ENCODE data around the gene ARID1A. TPM values are rescaled to one million over a fixed set of nuclear protein-coding genes. Genes with fewer than 3 reads are reported as not detected.

ARID1A gene
- total and polyA plus RNA-seq, 9 of the 15 experiments (the other 6 are each of a cell fraction or from before 2014, with no cell fraction given) = 8.3 to 88.3 (median 22.5) TPM

DNA sequence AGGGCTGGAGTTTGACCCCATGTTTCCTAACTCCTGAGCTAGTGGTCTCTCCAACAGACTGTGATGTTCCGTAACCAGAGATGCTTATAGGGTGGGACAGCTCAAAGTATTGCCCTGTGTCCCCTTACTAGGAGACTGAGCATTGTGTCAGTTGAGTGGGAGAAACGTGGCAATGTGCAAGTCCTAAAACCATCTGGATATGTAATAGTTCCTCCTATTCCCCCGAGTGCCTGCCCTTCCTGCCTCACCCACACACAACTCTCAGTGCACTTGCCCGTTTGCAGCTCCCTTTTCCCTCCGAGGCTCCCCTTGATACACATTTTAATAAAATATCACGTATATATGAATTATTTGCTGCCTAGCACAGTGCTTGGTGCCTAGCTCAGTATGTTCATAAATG lies 95.3 kb downstream of the ARID1A start (continued):
- TF ChIP-seq, protein P1, sequence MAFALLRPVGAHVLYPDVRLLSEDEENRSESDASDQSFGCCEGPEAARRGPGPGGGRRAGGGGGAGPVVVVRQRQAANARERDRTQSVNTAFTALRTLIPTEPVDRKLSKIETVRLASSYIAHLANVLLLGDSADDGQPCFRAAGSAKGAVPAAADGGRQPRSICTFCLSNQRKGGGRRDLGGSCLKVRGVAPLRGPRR (CRISPR knock-in tag; IDR thresholded peaks at IDR 0.05) = 0 out of 2 replicates have a peak, but pooled peaks have one; percentile 57
- 0 out of 2 replicates have a peak, but pooled peaks have one; percentile 31 for TF ChIP-seq ZNF431 (CRISPR knock-in tag; IDR thresholded peaks at IDR 0.05)

DNA sequence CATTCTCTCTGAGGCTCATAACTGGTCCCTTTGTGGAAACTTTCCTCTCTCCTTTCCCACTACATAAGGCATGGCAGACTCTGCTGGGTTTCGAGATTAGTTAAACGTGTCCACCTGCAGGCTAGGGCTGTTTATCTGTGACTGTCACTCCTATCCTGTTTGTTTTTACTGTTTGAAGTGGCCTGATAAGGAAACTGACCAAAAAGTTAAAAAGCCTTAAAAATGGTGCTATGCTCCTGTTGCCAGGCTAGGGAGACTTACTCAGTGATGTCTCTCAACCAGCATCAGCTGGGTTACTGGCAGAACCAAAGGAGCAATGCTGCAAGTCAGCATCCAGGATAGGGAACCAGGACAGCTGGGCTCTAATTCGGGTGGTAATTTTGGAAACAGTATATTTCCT lies 95.8 kb downstream of the ARID1A start:
- Histone ChIP-seq H2AFZ (ENCODE audit: low read depth, low read length) (no peak overlapping the region), H3K36me3 (ENCODE audit: control insufficient read depth, insufficient read depth, low read length) (peaks cover 13% of the 10 kb centered on the region; the same call in 1 of the 3 replicates), H3K4me1 (replicated peaks in 1 of 2; ENCODE audit: control insufficient read depth in 2 of 2, insufficient read depth in 2 of 2, low read length in 2 of 2) (peaks cover 32 to 50% of the 10 kb centered on the region in 2 experiments), H3K27ac (ENCODE audit: extremely low read depth, low read depth, low read length) (peak overlapping the region; percentile 29; the same call in 2 of the 3 replicates), H3K4me3 (no peak overlapping the region), H3K4me2 (ENCODE audit: insufficient read depth, low read length) (peak overlapping the region; percentile 49), H3K79me2 (ENCODE audit: control insufficient read depth, insufficient read depth, low read length) (peaks cover 32% of the 10 kb centered on the region), H4K20me1 (replicated peaks; ENCODE audit: control insufficient read depth, insufficient read depth, low read length) (no peaks in the 10 kb centered on the region), H3K9me1 (ENCODE audit: control insufficient read depth, insufficient read depth, low read length) (no peaks in the 10 kb centered on the region), H3K9me3 (replicated peaks; ENCODE audit: control insufficient read depth, insufficient read depth, low read depth, low read length) (no peaks in the 10 kb centered on the region), H3K9ac (ENCODE audit: insufficient read depth in 1 of 2, low read depth in 2 of 2, low read length in 2 of 2) (peak overlapping the region in 1 of 2 experiments; percentile 21; a peak in 1 of 4 replicates), H3K27me3 (ENCODE audit: control insufficient read depth in 2 of 2, insufficient read depth in 2 of 2, low read length in 2 of 2) (no peaks in the 10 kb centered on the region)
- in situ Hi-C loops (cut with MboI) (no loop called here), intact Hi-C loops (cut with micrococcal nuclease) (loop anchor here (5.0 kb wide), 1 partner anchor 86 kb away; no protein-coding TSS in a partner anchor)
- DNase-seq (ENCODE audit: extremely low read depth in 1 of 4, low spot score in 3 of 4) (peak in 2 of 4 experiments; percentile 87 to 91), ATAC-seq (peak; percentile 8), FAIRE-seq (peak; percentile 92)
- CTCF ChIA-PET (ENCODE audit: low intra/inter-chr PET ratio) = interaction anchor here (5.0 kb wide), 1 partner anchor 189 kb away, joined by 80 read pairs; no protein-coding TSS in a partner anchor
- POLR2A ChIA-PET = interaction anchor here (0.6 to 9.2 kb wide), 7 partner anchors 8 to 1791 kb away, joined by 3 to 112 read pairs (median 3); partner anchors contain the start of gene ARID1A
- 4% methylated on average over 3 of the region's 3 CpGs for WGBS (ENCODE audit: insufficient coverage, low coverage, missing lambda C conversion rate)
- BruUV-seq (replicated peaks) = no TSS peak
- TF ChIP-seq MYC (IDR thresholded peaks at IDR 0.05; ENCODE audit: low read depth, low read length) = peak; percentile 85
- no peak for TF ChIP-seq MYC (CRISPR knock-in tag; IDR thresholded peaks at IDR 0.05; ENCODE audit: borderline replicate concordance, low read depth)
- peak; percentile 94 for TF ChIP-seq SOX6 (IDR thresholded peaks at IDR 0.05)
- TF ChIP-seq TSC22D4 (tag; IDR thresholded peaks at IDR 0.05) = no peak
- TF ChIP-seq DPF2 (IDR thresholded peaks at IDR 0.05) = peak; percentile 95
- TF ChIP-seq CTCF (IDR thresholded peaks at IDR 0.05 in 2 of 3, conservative IDR thresholded peaks at IDR 0.05 in 1 of 3; ENCODE audit: insufficient read depth in 2 of 3, low read depth in 1 of 3, low read length in 3 of 3) = no peak
- TF ChIP-seq NFIC (IDR thresholded peaks at IDR 0.05) = peak; percentile 94
- peak; percentile 25 for TF ChIP-seq RBBP5 (IDR thresholded peaks at IDR 0.05; ENCODE audit: borderline replicate concordance, insufficient read depth, low read length, poor library complexity, severe bottlenecking)
- TF ChIP-seq ZKSCAN1 (IDR thresholded peaks at IDR 0.05; ENCODE audit: low read depth, low read length) = 0 out of 2 replicates have a peak, but pooled peaks have one; percentile 39
- no peak for TF ChIP-seq RFX5 (IDR thresholded peaks at IDR 0.05; ENCODE audit: low read depth, low read length)
- TF ChIP-seq, protein P2, sequence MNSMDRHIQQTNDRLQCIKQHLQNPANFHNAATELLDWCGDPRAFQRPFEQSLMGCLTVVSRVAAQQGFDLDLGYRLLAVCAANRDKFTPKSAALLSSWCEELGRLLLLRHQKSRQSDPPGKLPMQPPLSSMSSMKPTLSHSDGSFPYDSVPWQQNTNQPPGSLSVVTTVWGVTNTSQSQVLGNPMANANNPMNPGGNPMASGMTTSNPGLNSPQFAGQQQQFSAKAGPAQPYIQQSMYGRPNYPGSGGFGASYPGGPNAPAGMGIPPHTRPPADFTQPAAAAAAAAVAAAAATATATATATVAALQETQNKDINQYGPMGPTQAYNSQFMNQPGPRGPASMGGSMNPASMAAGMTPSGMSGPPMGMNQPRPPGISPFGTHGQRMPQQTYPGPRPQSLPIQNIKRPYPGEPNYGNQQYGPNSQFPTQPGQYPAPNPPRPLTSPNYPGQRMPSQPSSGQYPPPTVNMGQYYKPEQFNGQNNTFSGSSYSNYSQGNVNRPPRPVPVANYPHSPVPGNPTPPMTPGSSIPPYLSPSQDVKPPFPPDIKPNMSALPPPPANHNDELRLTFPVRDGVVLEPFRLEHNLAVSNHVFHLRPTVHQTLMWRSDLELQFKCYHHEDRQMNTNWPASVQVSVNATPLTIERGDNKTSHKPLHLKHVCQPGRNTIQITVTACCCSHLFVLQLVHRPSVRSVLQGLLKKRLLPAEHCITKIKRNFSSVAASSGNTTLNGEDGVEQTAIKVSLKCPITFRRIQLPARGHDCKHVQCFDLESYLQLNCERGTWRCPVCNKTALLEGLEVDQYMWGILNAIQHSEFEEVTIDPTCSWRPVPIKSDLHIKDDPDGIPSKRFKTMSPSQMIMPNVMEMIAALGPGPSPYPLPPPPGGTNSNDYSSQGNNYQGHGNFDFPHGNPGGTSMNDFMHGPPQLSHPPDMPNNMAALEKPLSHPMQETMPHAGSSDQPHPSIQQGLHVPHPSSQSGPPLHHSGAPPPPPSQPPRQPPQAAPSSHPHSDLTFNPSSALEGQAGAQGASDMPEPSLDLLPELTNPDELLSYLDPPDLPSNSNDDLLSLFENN (IDR thresholded peaks at IDR 0.05; ENCODE audit: low read depth in 2 of 2, low read length in 2 of 2) = peak in 1 of 2 experiments; percentile 90; a peak in 2 of 4 replicates
- TF ChIP-seq ZNF766 (CRISPR knock-in tag; conservative IDR thresholded peaks at IDR 0.05) = peak; percentile 69; the same call in 1 of the 2 replicates

Measured in K562 (cell line).